HUES6 (cell line): Measurements from ENCODE around the gene ARFGAP1.

Source experiments
- H3K27ac ChIP-seq: 2 replicates; pipeline ENCODE4 v1.7.0; 2013; ENCODE audit warnings: low read depth, mild to moderate bottlenecking, low read length, inconsistent platforms
- H3K27me3 ChIP-seq: 2 replicates; pipeline ENCODE4 v1.6.1; 2013; ENCODE audit warnings: low read length; ENCODE audit not compliant: control insufficient read depth, insufficient read depth
- H3K36me3 ChIP-seq: 2 replicates; pipeline ENCODE4 v1.6.1; 2013; ENCODE audit warnings: low read length; ENCODE audit not compliant: control insufficient read depth, insufficient read depth
- H3K4me1 ChIP-seq: 2 replicates; pipeline ENCODE4 v1.6.1; 2013; ENCODE audit warnings: low read length; ENCODE audit not compliant: control insufficient read depth, insufficient read depth
- H3K4me3 ChIP-seq: 2 replicates; pipeline ENCODE4 v1.5.1; 2013; ENCODE audit warnings: low read depth, low read length
- H3K9ac ChIP-seq: one replicate; pipeline ENCODE4 v1.6.1; 2013; ENCODE audit warnings: mild to moderate bottlenecking, low read length
- H3K9me3 ChIP-seq: 2 replicates; pipeline ENCODE4 v1.6.1; 2013; ENCODE audit warnings: low read depth, low read length; ENCODE audit not compliant: control insufficient read depth, insufficient read depth

Gene ARFGAP1

GRCh38 chr20:63293871-63294535 lies 21.4 kb downstream of the ARFGAP1 start:
- Histone ChIP-seq H3K27me3 (peaks cover 16% of the 10 kb centered on the region; the same call in 1 of the 2 replicates), H3K9me3 (no peaks in the 10 kb centered on the region), H3K4me1 (peaks cover 21% of the 10 kb centered on the region), H3K4me3 (no peak overlapping the region), H3K36me3 (peaks cover 7% of the 10 kb centered on the region), H3K27ac (no peak overlapping the region), H3K9ac (no peak overlapping the region)

GRCh38 chr20:63294536-63294900 lies 21.9 kb downstream of the ARFGAP1 start:
- Histone ChIP-seq H3K4me3 (no peak overlapping the region), H3K9me3 (no peaks in the 10 kb centered on the region), H3K27ac (no peak overlapping the region), H3K4me1 (peaks cover 21% of the 10 kb centered on the region), H3K27me3 (peaks cover 16% of the 10 kb centered on the region; the same call in 1 of the 2 replicates), H3K36me3 (peaks cover 2% of the 10 kb centered on the region), H3K9ac (no peak overlapping the region)

GRCh38 chr20:63295018-63295417 lies 22.4 kb downstream of the ARFGAP1 start:
- Histone ChIP-seq H3K27ac (no peak overlapping the region), H3K4me1 (peaks cover 21% of the 10 kb centered on the region), H3K9me3 (no peaks in the 10 kb centered on the region), H3K27me3 (peaks cover 16% of the 10 kb centered on the region; the same call in 1 of the 2 replicates), H3K4me3 (no peak overlapping the region), H3K9ac (no peak overlapping the region), H3K36me3 (no peaks in the 10 kb centered on the region)

- no peak overlapping the region for H3K9ac ChIP-seq
- H3K36me3 ChIP-seq, result no peaks in the 10 kb centered on the region
- H3K4me3 ChIP-seq, result no peak overlapping the region
- H3K27me3 ChIP-seq, result peaks cover 16% of the 10 kb centered on the region; the same call in 1 of the 2 replicates
- peaks cover 19% of the 10 kb centered on the region for H3K4me1 ChIP-seq
- H3K27ac ChIP-seq, result no peak overlapping the region
- H3K9me3 ChIP-seq, result no peaks in the 10 kb centered on the region
Observed at GRCh38 chr20:63295422-63295821, 22.8 kb downstream of the ARFGAP1 start.

- H3K9ac ChIP-seq, result no peak overlapping the region
- H3K36me3 ChIP-seq, result no peaks in the 10 kb centered on the region
- H3K4me1 ChIP-seq, result peaks cover 15% of the 10 kb centered on the region
- no peak overlapping the region for H3K27ac ChIP-seq
- no peaks in the 10 kb centered on the region for H3K9me3 ChIP-seq
- H3K4me3 ChIP-seq, result no peak overlapping the region
- H3K27me3 ChIP-seq, result peaks cover 16% of the 10 kb centered on the region; the same call in 1 of the 2 replicates
Observed at GRCh38 chr20:63295846-63296245, 23.2 kb downstream of the ARFGAP1 start.

GRCh38 chr20:63296531-63297299 lies 24.1 kb downstream of the ARFGAP1 start:
- no peak overlapping the region for H3K27ac ChIP-seq
- H3K36me3 ChIP-seq, result no peaks in the 10 kb centered on the region
- peaks cover 12% of the 10 kb centered on the region for H3K4me1 ChIP-seq
- no peak overlapping the region for H3K4me3 ChIP-seq
- H3K27me3 ChIP-seq, result peaks cover 16% of the 10 kb centered on the region; the same call in 1 of the 2 replicates
- 0 out of 2 replicates have a peak, but pooled peaks cover 3% of the 10 kb centered on the region for H3K9me3 ChIP-seq
- no peak overlapping the region for H3K9ac ChIP-seq

- Histone ChIP-seq H3K36me3 (no peaks in the 10 kb centered on the region), H3K4me1 (peaks cover 12% of the 10 kb centered on the region)
Observed at GRCh38 chr20:63297371-63297781, 24.8 kb downstream of the ARFGAP1 start.

GRCh38 chr20:63297796-63298572 lies 25.4 kb downstream of the ARFGAP1 start:
- Histone ChIP-seq H3K27me3 (peaks cover 20% of the 10 kb centered on the region; the same call in 1 of the 2 replicates), H3K4me3 (no peak overlapping the region), H3K27ac (no peak overlapping the region), H3K9ac (no peak overlapping the region), H3K4me1 (peaks cover 12% of the 10 kb centered on the region), H3K9me3 (0 out of 2 replicates have a peak, but pooled peaks cover 3% of the 10 kb centered on the region), H3K36me3 (no peaks in the 10 kb centered on the region)

More at GRCh38 chr20:63297371-63297781, 24.8 kb downstream of the ARFGAP1 start:
- no peak overlapping the region for H3K9ac ChIP-seq
- H3K9me3 ChIP-seq, result 0 out of 2 replicates have a peak, but pooled peaks cover 3% of the 10 kb centered on the region
- no peak overlapping the region for H3K4me3 ChIP-seq
- peaks cover 16% of the 10 kb centered on the region; the same call in 1 of the 2 replicates for H3K27me3 ChIP-seq
- no peak overlapping the region for H3K27ac ChIP-seq

GRCh38 chr20:63298731-63299312 lies 26.2 kb downstream of the ARFGAP1 start:
- H3K27me3 ChIP-seq, result peaks cover 20% of the 10 kb centered on the region; the same call in 1 of the 2 replicates
- 0 out of 2 replicates have a peak, but pooled peaks cover 3% of the 10 kb centered on the region for H3K9me3 ChIP-seq
- H3K4me1 ChIP-seq, result peaks cover 12% of the 10 kb centered on the region
- H3K27ac ChIP-seq, result no peak overlapping the region
- H3K36me3 ChIP-seq, result no peaks in the 10 kb centered on the region
- no peak overlapping the region for H3K4me3 ChIP-seq
- no peak overlapping the region for H3K9ac ChIP-seq

- H3K4me1 ChIP-seq, result no peaks in the 10 kb centered on the region
- peaks cover 4% of the 10 kb centered on the region; the same call in 1 of the 2 replicates for H3K27me3 ChIP-seq
- no peak overlapping the region for H3K9ac ChIP-seq
Observed at GRCh38 chr20:63301671-63302070, 29.1 kb downstream of the ARFGAP1 start.

More at GRCh38 chr20:63301671-63302070, 29.1 kb downstream of the ARFGAP1 start:
- H3K36me3 ChIP-seq, result no peaks in the 10 kb centered on the region
- H3K4me3 ChIP-seq, result no peak overlapping the region
- no peak overlapping the region for H3K27ac ChIP-seq
- H3K9me3 ChIP-seq, result 0 out of 2 replicates have a peak, but pooled peaks cover 3% of the 10 kb centered on the region
